Uterus (tissue), 4 donors: ENCODE results near the gene FBXO3. TPM values are rescaled to one million over a fixed set of nuclear protein-coding genes. Genes with fewer than 3 reads are reported as not detected.
"Not testable (repeated sequence)": the region's sequence is repeated elsewhere in the genome, so short reads cannot be mapped to it uniquely, and the experiment has no call there.

ENCODE experiments used
- DNase-seq, 2 donors: peaks; one replicate each; pipeline ENCODE4 v3.0.0-alpha.2; 2019 to 2020
- H3K27ac ChIP-seq, 2 donors: fragments of 200-600 bp; sonication (generic); 1 replicate in 1 of 2; 2 replicates in 1 of 2; pipeline ENCODE4 v1.5.1; 2016 to 2018
- H3K27me3 ChIP-seq, 2 donors: fragments of 200-600 bp; sonication (generic); one replicate each; pipeline ENCODE4 v1.5.1; 2018 to 2019; ENCODE audit warnings: control low read depth in 1 of 2
- H3K36me3 ChIP-seq, 2 donors: fragments of 200-600 bp; sonication (generic); one replicate each; pipeline ENCODE4 v1.5.1; 2019; ENCODE audit warnings: control low read depth in 1 of 2
- H3K4me1 ChIP-seq, 2 donors: fragments of 200-600 bp; sonication (generic); one replicate each; pipeline ENCODE4 v1.5.1; 2018 to 2019; ENCODE audit warnings: control low read depth in 1 of 2
- H3K4me3 ChIP-seq, 2 donors: fragments of 200-600 bp; sonication (generic); 1 replicate in 1 of 2; 2 replicates in 1 of 2; pipeline ENCODE4 v1.5.1; 2018 to 2019; ENCODE audit warnings: mild to moderate bottlenecking in 1 of 2
- H3K9me3 ChIP-seq, 2 donors: fragments of 200-600 bp; sonication (generic); one replicate each; pipeline ENCODE4 v1.5.1; 2019; ENCODE audit warnings: control low read depth in 1 of 2
- CTCF ChIP-seq, 4 experiments: fragments of 200-600 bp in 2 of 4; fragments of 450-650 bp in 2 of 4; sonication (generic) in 2 of 4; IDR thresholded peaks; one replicate each; pipeline ENCODE4 v1.5.1; 2016 to 2019; ENCODE audit warnings: antibody characterized with exemption in 4 of 4, mild to moderate bottlenecking in 2 of 4, moderate library complexity in 1 of 4
- POLR2A ChIP-seq, 2 donors: fragments of 450-650 bp; IDR thresholded peaks; one replicate each; pipeline ENCODE4 v1.6.1; 2016; ENCODE audit warnings: antibody characterized with exemption in 2 of 2, mild to moderate bottlenecking in 1 of 2, moderate library complexity in 1 of 2
- intact Hi-C: fragments of 100-400 bp; cut with DNase I; formaldehyde crosslinking; loops from one replicate; pipeline ENCODE4 v1.15.1; 2023; ENCODE audit warnings: low total_unique reads
- total RNA-seq, 4 donors: library from RNA; depleted of rRNA in 3 of 4; stranded (reverse); fragments of >200 nt in 3 of 4; gene quantifications; one replicate each; pipeline versions ENCODE4 v1.1.0 to v1.2.4, GENCODE V29; 2014 to 2023
- donor health status: DM: yes; HTN: yes; CAD: no.

FBXO3 gene
- total RNA-seq, 4 donors from 2014 or later = 12.0 to 92.7 (median 47.8) TPM

GRCh38 chr11:33708985-33709384 lies 65.3 kb downstream of the FBXO3 start:
- Histone ChIP-seq H3K27ac (no peak overlapping the region), H3K4me1 (no peaks in the 10 kb centered on the region), H3K9me3 (no peaks in the 10 kb centered on the region), H3K36me3 (no peaks in the 10 kb centered on the region), H3K27me3 (no peaks in the 10 kb centered on the region), H3K4me3 (no peak overlapping the region)
- TF ChIP-seq POLR2A (IDR thresholded peaks at IDR 0.05) (no peak), CTCF (IDR thresholded peaks at IDR 0.05) (no peak)
- DNase-seq = no peak
- intact Hi-C loops = no loop called here

GRCh38 chr11:33707831-33708230 lies 66.5 kb downstream of the FBXO3 start:
- H3K36me3 ChIP-seq, H3K27me3 ChIP-seq, H3K4me3 ChIP-seq, DNase-seq, H3K4me1 ChIP-seq, H3K9me3 ChIP-seq, intact Hi-C loops: not testable (repeated sequence)
- peak overlapping the region in 1 of 2 donors; percentile 73 for H3K27ac ChIP-seq

GRCh38 chr11:33706966-33707365 lies 67.4 kb downstream of the FBXO3 start:
- no peaks in the 10 kb centered on the region for H3K36me3 ChIP-seq
- intact Hi-C loops = no loop called here
- no peak overlapping the region for H3K4me3 ChIP-seq
- DNase-seq = no peak
- H3K9me3 ChIP-seq = no peaks in the 10 kb centered on the region
- H3K27me3 ChIP-seq = no peaks in the 10 kb centered on the region
- no peaks in the 10 kb centered on the region for H3K4me1 ChIP-seq
- peak overlapping the region; percentile 52 to 73 for H3K27ac ChIP-seq
- no peak for TF ChIP-seq CTCF (IDR thresholded peaks at IDR 0.05)
- no peak for TF ChIP-seq POLR2A (IDR thresholded peaks at IDR 0.05)

- intact Hi-C loops = no loop called here
- no peak for TF ChIP-seq POLR2A (IDR thresholded peaks at IDR 0.05)
- TF ChIP-seq CTCF (IDR thresholded peaks at IDR 0.05) = no peak
- Histone ChIP-seq H3K4me1 (no peaks in the 10 kb centered on the region), H3K36me3 (no peaks in the 10 kb centered on the region), H3K9me3 (no peaks in the 10 kb centered on the region), H3K4me3 (no peak overlapping the region), H3K27ac (peak overlapping the region; percentile 52 to 73), H3K27me3 (no peaks in the 10 kb centered on the region)
- DNase-seq = no peak
Observed at GRCh38 chr11:33706546-33706945, 67.8 kb downstream of the FBXO3 start.

- no peak for TF ChIP-seq CTCF (IDR thresholded peaks at IDR 0.05)
- TF ChIP-seq POLR2A (IDR thresholded peaks at IDR 0.05) = no peak
- DNase-seq = no peak
- no peaks in the 10 kb centered on the region for H3K27me3 ChIP-seq
- intact Hi-C loops = no loop called here
- H3K4me3 ChIP-seq = no peak overlapping the region
- H3K9me3 ChIP-seq = no peaks in the 10 kb centered on the region
- peak overlapping the region; percentile 49 to 73 for H3K27ac ChIP-seq
- no peaks in the 10 kb centered on the region for H3K36me3 ChIP-seq
- H3K4me1 ChIP-seq = no peaks in the 10 kb centered on the region
Observed at GRCh38 chr11:33704240-33705002, 69.9 kb downstream of the FBXO3 start.
